Measurements from ENCODE around the gene DCTN4.

DNA sequence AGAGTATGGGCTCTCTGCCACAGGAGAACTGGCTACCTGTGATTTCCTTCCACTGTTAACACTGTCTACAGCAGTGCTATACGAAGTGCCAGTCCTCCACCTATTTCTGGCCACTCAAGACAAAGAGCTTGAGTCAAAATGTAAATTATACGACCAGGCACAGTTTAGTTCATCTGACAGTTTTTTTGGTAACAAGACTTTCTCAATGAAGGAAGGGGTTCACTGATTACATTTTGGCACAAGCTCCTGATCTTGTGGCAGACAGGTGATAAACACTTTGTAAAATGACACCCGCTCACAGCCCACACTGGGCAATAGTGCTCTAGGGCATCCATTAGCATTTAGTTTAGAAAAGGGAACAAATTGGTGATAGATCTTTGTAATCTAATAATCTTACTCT, 66.5 kb downstream of the DCTN4 start:
- TF ChIP-seq EZH2 (IDR thresholded peaks at IDR 0.05; ENCODE audit: borderline replicate concordance, low read length), result no peak
- TF ChIP-seq CTCF (conservative IDR thresholded peaks at IDR 0.05 in 1 of 2, IDR thresholded peaks at IDR 0.05 in 1 of 2; ENCODE audit: extremely low read depth in 1 of 2, insufficient read depth in 1 of 2, low read depth in 1 of 2, low read length in 2 of 2), result no peak
